K562 (cell line): ENCODE measurements around the gene NUTM1. TPM values are rescaled to one million over a fixed set of nuclear protein-coding genes. Genes with fewer than 3 reads are reported as not detected.
A peak's percentile ranks its signal among the peaks of the same experiment; 100 is the strongest.

Source experiments
- FOXJ3 ChIP-seq: sonication (generic); formaldehyde crosslinking; IDR thresholded peaks from 2 replicates; pipeline ENCODE4 v1.4.0; 2020; ENCODE audit warnings: mild to moderate bottlenecking, missing genetic modification reagents
- GATA2 ChIP-seq: sonication (generic); formaldehyde crosslinking; IDR thresholded peaks from 2 replicates; pipeline ENCODE4 v1.4.0; 2020; ENCODE audit warnings: mild to moderate bottlenecking, missing genetic modification reagents
- HES1 ChIP-seq: fragments of 450-650 bp; IDR thresholded peaks from 2 replicates; pipeline ENCODE4 v1.6.1; 2016; ENCODE audit warnings: low read depth, mild to moderate bottlenecking, moderate library complexity
- MEF2A ChIP-seq: IDR thresholded peaks from 2 replicates; pipeline ENCODE4 v1.6.1; 2011; ENCODE audit warnings: low read depth, mild to moderate bottlenecking, low read length, moderate library complexity; ENCODE audit not compliant: control insufficient read depth
- PREB ChIP-seq: sonication (generic); formaldehyde crosslinking; IDR thresholded peaks from 2 replicates; pipeline ENCODE4 v1.8.1; 2023; ENCODE audit warnings: mild to moderate bottlenecking, missing genetic modification reagents
- PTRF ChIP-seq: fragments of 450-650 bp; IDR thresholded peaks from 2 replicates; pipeline ENCODE4 v1.6.1; 2016; ENCODE audit warnings: mild to moderate bottlenecking, missing genetic modification characterization, missing compliant biosample characterization
- TOE1 ChIP-seq, 2 experiments: fragments of 450-650 bp in 1 of 2; sonication (generic) in 1 of 2; formaldehyde crosslinking in 1 of 2; IDR thresholded peaks; 2 replicates each; pipeline versions ENCODE4 v1.7.1 to v1.8.0; 2016 to 2022; ENCODE audit warnings: borderline replicate concordance in 2 of 2, mild to moderate bottlenecking in 2 of 2, antibody characterized with exemption in 1 of 2, inconsistent platforms in 1 of 2, low read depth in 1 of 2, missing genetic modification reagents in 1 of 2, moderate library complexity in 1 of 2
- YY1 ChIP-seq, 3 experiments: IDR thresholded peaks; 2 replicates each; pipeline ENCODE4 v1.6.1; 2011; ENCODE audit warnings: low read length in 2 of 3, mild to moderate bottlenecking in 2 of 3, moderate library complexity in 2 of 3, borderline replicate concordance in 1 of 3, control low read depth in 1 of 3, low read depth in 1 of 3; ENCODE audit not compliant: insufficient read depth in 3 of 3, insufficient replicate concordance in 2 of 3, control insufficient read depth in 1 of 3, insufficient read length in 1 of 3; ENCODE audit errors: extremely low read depth in 1 of 3
- ZNF140 ChIP-seq: fragments of 250-450 bp; sonication (Bioruptor Pico); IDR thresholded peaks from 2 replicates; pipeline ENCODE4 v1.8.0; 2021; ENCODE audit warnings: moderate library complexity, mild to moderate bottlenecking, inconsistent platforms
- ZNF740 ChIP-seq, 3 experiments: fragments of 200-800 bp in 1 of 3; sonication (Bioruptor generic) in 1 of 3; sonication (generic) in 1 of 3; formaldehyde crosslinking in 1 of 3; IDR thresholded peaks; 2 replicates each; pipeline versions ENCODE4 v1.6.1 to v1.8.0; 2016 to 2022; ENCODE audit warnings: mild to moderate bottlenecking in 2 of 3, missing compliant biosample characterization in 2 of 3, missing genetic modification characterization in 2 of 3, missing genetic modification reagents in 1 of 3
- ZNF778 ChIP-seq: fragments of 450-650 bp; formaldehyde crosslinking; IDR thresholded peaks from 2 replicates; pipeline ENCODE4 v1.4.0; 2020; ENCODE audit warnings: mild to moderate bottlenecking, moderate library complexity
- polyA plus RNA-seq, 8 experiments: library from polyadenylated mRNA; depleted of rRNA in 4 of 8; stranded (reverse) in 5 of 8; unstranded in 3 of 8; fragments of >200 nt; fragmentation: Nextera tagmentation in 2 of 8; fragmentation: Illumina TruSeq in 1 of 8; extraction: Ambion mirVana in 2 of 8; extraction: Trizol in 1 of 8; gene quantifications; 2 replicates each; pipeline versions ENCODE4 v1.2.1 to v1.2.3, GENCODE V29; 2011 to 2014; ENCODE audit warnings: inconsistent platforms in 1 of 8, missing spikeins in 1 of 8
- total RNA-seq, 7 experiments: library from RNA; depleted of rRNA in 6 of 7; stranded (reverse); fragments of >200 nt in 6 of 7; fragmentation: Illumina TruSeq in 2 of 7; extraction: Trizol in 2 of 7; gene quantifications; 2 replicates each; pipeline versions ENCODE4 v1.2.1 to v1.2.3, GENCODE V29; 2011 to 2021; ENCODE audit warnings: low replicate concordance in 1 of 7
- TF ChIP-seq, protein P1 (sequence below): fragments of 450-650 bp; formaldehyde crosslinking; IDR thresholded peaks from 2 replicates; pipeline ENCODE4 v1.4.0; 2020; ENCODE audit warnings: mild to moderate bottlenecking, mixed read lengths
- TF ChIP-seq, protein P2 (sequence below): fragments of 450-650 bp; IDR thresholded peaks from 2 replicates; pipeline ENCODE4 v1.6.1; 2017; ENCODE audit warnings: antibody characterized with exemption
- TF ChIP-seq, protein P3 (sequence below), 2 experiments: fragments of 200-800 bp in 1 of 2; sonication (Bioruptor generic) in 1 of 2; sonication (generic) in 1 of 2; formaldehyde crosslinking in 1 of 2; IDR thresholded peaks in 1 of 2; conservative IDR thresholded peaks in 1 of 2; 2 replicates each; pipeline versions ENCODE4 v1.5.0 to v1.6.1; 2016 to 2020; ENCODE audit warnings: missing compliant biosample characterization in 1 of 2, missing genetic modification characterization in 1 of 2, missing genetic modification reagents in 1 of 2

The NUTM1 gene
- total and polyA plus RNA-seq, 9 of the 15 experiments (the other 6 are each of a cell fraction or from before 2014, with no cell fraction given): 0.01 to 0.05 (median 0.04) TPM; not detected in 4

DNA sequence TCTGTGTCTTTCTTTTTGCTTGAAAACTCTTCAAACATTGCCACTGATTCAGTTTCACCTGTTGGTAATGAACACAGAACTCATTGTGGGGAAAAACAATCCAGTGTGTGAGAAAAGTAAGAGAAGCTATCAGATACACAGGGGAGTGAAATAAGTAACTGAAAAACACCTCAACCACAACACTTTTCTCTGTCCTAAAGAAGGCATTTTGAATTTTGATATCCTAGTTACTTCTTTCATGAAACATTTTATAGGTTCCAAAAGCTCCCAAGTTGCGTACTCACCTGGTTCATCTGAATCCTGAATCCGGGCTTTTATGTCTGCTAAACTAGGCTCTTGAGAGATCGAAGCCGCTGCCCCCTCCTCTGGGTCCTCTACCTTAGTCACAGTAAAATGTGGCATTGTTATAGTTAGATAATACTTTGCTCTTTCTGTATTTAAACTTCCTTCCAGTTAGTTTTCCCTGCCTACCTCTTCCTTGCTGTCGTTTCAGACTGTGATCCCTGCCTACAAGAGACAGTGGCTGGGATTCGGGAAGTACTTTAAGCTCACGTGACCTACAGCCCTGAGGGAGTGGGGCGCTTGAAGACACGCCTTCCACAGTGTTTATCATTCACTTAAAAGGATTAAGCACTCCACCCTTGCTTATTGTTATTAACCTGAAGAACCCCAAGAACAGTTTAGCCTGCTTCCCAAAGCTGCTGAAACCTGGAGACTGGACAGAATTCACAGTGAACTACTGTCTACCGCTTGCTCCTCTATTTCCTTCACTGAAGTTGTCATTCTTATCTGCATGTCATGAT is 24.6 kb upstream of the NUTM1 start (continued):
- TF ChIP-seq ZNF778 (CRISPR knock-in tag) (no peak), ZNF740 (CRISPR knock-in tag; IDR thresholded peaks at IDR 0.05) (no peak), ZNF740 (tag; IDR thresholded peaks at IDR 0.05) (no peak), MEF2A (no peak), PTRF (tag) (no peak), ZNF140 (CRISPR knock-in tag) (no peak), GATA2 (0 out of 2 replicates have a peak, but pooled peaks have one; percentile 32), FOXJ3 (CRISPR knock-in tag) (no peak), YY1 (IDR thresholded peaks at IDR 0.05; ENCODE audit: borderline replicate concordance in 1 of 3, control insufficient read depth in 1 of 3, extremely low read depth in 1 of 3, insufficient read depth in 3 of 3, insufficient read length in 1 of 3, insufficient replicate concordance in 2 of 3, low read depth in 1 of 3, low read length in 2 of 3) (no peak), PREB (CRISPR knock-in tag) (no peak), HES1 (no peak), TOE1 (IDR thresholded peaks at IDR 0.05; ENCODE audit: borderline replicate concordance) (peak; percentile 97), TOE1 (CRISPR knock-in tag; IDR thresholded peaks at IDR 0.05; ENCODE audit: borderline replicate concordance, low read depth) (no peak)
- TF ChIP-seq, protein P1, sequence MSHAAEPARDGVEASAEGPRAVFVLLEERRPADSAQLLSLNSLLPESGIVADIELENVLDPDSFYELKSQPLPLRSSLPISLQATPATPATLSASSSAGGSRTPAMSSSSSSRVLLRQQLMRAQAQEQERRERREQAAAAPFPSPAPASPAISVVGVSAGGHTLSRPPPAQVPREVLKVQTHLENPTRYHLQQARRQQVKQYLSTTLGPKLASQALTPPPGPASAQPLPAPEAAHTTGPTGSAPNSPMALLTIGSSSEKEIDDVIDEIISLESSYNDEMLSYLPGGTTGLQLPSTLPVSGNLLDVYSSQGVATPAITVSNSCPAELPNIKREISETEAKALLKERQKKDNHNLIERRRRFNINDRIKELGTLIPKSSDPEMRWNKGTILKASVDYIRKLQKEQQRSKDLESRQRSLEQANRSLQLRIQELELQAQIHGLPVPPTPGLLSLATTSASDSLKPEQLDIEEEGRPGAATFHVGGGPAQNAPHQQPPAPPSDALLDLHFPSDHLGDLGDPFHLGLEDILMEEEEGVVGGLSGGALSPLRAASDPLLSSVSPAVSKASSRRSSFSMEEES (CRISPR knock-in tag): peak; percentile 98
- TF ChIP-seq, protein P2, sequence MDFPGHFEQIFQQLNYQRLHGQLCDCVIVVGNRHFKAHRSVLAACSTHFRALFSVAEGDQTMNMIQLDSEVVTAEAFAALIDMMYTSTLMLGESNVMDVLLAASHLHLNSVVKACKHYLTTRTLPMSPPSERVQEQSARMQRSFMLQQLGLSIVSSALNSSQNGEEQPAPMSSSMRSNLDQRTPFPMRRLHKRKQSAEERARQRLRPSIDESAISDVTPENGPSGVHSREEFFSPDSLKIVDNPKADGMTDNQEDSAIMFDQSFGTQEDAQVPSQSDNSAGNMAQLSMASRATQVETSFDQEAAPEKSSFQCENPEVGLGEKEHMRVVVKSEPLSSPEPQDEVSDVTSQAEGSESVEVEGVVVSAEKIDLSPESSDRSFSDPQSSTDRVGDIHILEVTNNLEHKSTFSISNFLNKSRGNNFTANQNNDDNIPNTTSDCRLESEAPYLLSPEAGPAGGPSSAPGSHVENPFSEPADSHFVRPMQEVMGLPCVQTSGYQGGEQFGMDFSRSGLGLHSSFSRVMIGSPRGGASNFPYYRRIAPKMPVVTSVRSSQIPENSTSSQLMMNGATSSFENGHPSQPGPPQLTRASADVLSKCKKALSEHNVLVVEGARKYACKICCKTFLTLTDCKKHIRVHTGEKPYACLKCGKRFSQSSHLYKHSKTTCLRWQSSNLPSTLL: no peak
- TF ChIP-seq, protein P3, sequence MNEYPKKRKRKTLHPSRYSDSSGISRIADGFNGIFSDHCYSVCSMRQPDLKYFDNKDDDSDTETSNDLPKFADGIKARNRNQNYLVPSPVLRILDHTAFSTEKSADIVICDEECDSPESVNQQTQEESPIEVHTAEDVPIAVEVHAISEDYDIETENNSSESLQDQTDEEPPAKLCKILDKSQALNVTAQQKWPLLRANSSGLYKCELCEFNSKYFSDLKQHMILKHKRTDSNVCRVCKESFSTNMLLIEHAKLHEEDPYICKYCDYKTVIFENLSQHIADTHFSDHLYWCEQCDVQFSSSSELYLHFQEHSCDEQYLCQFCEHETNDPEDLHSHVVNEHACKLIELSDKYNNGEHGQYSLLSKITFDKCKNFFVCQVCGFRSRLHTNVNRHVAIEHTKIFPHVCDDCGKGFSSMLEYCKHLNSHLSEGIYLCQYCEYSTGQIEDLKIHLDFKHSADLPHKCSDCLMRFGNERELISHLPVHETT (CRISPR knock-in tag; conservative IDR thresholded peaks at IDR 0.05 in 1 of 2, IDR thresholded peaks at IDR 0.05 in 1 of 2): 0 out of 4 replicates have a peak, but pooled peaks of 1 of the 2 experiments have one; percentile 40
